ENCODE results near the gene RASGRF2. TPM values are rescaled to one million over a fixed set of nuclear protein-coding genes. Genes with fewer than 3 reads are reported as not detected.

Gene RASGRF2
- total and polyA plus RNA-seq, 2 of the 13 experiments (the other 11 are each of a cell fraction or from before 2014, with no cell fraction given) = 23.6 to 29.0 TPM

DNA sequence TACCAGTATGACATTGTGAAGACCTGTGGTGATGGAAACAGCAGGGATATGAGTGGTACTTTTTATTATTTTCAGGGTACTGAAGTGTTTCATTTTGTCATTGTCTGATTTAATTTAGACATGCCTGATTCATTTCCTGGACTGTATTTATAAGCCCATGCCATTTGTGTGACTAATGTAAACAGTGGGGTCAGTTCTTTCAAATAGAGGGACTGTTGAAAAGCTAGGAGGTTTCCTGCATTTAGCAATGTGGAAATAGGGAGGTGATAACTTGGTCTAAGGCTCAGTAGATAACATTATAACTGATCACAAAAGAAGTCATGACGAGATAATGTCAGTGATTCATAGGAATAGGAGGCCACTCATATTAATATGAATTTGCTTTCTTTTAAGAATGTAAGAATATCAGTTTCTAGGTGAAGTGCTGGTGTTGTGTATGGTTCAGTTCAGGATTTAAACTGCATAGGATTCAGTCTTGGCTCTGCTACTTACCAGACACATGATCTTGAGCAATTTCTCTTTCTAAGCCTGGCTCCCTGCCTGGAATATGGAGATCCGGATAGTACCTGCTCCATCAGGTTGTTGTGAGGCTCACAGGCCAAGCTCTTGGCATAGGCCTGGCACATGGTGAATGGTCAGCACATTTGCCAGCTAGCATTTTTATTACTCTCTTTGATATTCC is 7.5 kb downstream of the RASGRF2 start (continued):
- TF ChIP-seq, protein P1, sequence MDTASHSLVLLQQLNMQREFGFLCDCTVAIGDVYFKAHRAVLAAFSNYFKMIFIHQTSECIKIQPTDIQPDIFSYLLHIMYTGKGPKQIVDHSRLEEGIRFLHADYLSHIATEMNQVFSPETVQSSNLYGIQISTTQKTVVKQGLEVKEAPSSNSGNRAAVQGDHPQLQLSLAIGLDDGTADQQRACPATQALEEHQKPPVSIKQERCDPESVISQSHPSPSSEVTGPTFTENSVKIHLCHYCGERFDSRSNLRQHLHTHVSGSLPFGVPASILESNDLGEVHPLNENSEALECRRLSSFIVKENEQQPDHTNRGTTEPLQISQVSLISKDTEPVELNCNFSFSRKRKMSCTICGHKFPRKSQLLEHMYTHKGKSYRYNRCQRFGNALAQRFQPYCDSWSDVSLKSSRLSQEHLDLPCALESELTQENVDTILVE (CRISPR knock-in tag; IDR thresholded peaks at IDR 0.05) = no peak
- TF ChIP-seq ZEB1 (IDR thresholded peaks at IDR 0.05; ENCODE audit: insufficient replicate concordance, low read depth) (no peak), ZNF607 (CRISPR knock-in tag; IDR thresholded peaks at IDR 0.05; ENCODE audit: borderline replicate concordance) (no peak), JUND (CRISPR knock-in tag; IDR thresholded peaks at IDR 0.05) (0 out of 2 replicates have a peak, but pooled peaks have one; percentile 23), ZNF354B (CRISPR knock-in tag; IDR thresholded peaks at IDR 0.05) (no peak), ZNF615 (CRISPR knock-in tag; IDR thresholded peaks at IDR 0.05; ENCODE audit: borderline replicate concordance) (no peak), ZNF317 (CRISPR knock-in tag; IDR thresholded peaks at IDR 0.05) (no peak), TCF7 (IDR thresholded peaks at IDR 0.05; ENCODE audit: low read depth) (peak; percentile 41; the same call in 1 of the 2 replicates), ISL2 (CRISPR knock-in tag; IDR thresholded peaks at IDR 0.05) (peak; percentile 67; the same call in 1 of the 2 replicates), ELF3 (CRISPR knock-in tag; IDR thresholded peaks at IDR 0.05) (peak; percentile 83), BRCA1 (CRISPR knock-in tag; IDR thresholded peaks at IDR 0.05) (no peak), RARA (CRISPR knock-in tag; IDR thresholded peaks at IDR 0.05) (peak; percentile 50), ZNF557 (CRISPR knock-in tag; IDR thresholded peaks at IDR 0.05) (no peak), ZBTB8A (CRISPR knock-in tag; IDR thresholded peaks at IDR 0.05; ENCODE audit: borderline replicate concordance, low read depth) (no peak), STAT5B (CRISPR knock-in tag; IDR thresholded peaks at IDR 0.05) (no peak), ZNF83 (CRISPR knock-in tag; IDR thresholded peaks at IDR 0.05; ENCODE audit: borderline replicate concordance) (no peak), SOX5 (CRISPR knock-in tag; IDR thresholded peaks at IDR 0.05; ENCODE audit: borderline replicate concordance) (peak; percentile 78; the same call in 1 of the 2 replicates), TARDBP (CRISPR knock-in tag; IDR thresholded peaks at IDR 0.05) (no peak)
- TF ChIP-seq, protein P2, sequence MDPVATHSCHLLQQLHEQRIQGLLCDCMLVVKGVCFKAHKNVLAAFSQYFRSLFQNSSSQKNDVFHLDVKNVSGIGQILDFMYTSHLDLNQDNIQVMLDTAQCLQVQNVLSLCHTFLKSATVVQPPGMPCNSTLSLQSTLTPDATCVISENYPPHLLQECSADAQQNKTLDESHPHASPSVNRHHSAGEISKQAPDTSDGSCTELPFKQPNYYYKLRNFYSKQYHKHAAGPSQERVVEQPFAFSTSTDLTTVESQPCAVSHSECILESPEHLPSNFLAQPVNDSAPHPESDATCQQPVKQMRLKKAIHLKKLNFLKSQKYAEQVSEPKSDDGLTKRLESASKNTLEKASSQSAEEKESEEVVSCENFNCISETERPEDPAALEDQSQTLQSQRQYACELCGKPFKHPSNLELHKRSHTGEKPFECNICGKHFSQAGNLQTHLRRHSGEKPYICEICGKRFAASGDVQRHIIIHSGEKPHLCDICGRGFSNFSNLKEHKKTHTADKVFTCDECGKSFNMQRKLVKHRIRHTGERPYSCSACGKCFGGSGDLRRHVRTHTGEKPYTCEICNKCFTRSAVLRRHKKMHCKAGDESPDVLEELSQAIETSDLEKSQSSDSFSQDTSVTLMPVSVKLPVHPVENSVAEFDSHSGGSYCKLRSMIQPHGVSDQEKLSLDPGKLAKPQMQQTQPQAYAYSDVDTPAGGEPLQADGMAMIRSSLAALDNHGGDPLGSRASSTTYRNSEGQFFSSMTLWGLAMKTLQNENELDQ (CRISPR knock-in tag; IDR thresholded peaks at IDR 0.05; ENCODE audit: borderline replicate concordance) = no peak
- TF ChIP-seq, protein P3, sequence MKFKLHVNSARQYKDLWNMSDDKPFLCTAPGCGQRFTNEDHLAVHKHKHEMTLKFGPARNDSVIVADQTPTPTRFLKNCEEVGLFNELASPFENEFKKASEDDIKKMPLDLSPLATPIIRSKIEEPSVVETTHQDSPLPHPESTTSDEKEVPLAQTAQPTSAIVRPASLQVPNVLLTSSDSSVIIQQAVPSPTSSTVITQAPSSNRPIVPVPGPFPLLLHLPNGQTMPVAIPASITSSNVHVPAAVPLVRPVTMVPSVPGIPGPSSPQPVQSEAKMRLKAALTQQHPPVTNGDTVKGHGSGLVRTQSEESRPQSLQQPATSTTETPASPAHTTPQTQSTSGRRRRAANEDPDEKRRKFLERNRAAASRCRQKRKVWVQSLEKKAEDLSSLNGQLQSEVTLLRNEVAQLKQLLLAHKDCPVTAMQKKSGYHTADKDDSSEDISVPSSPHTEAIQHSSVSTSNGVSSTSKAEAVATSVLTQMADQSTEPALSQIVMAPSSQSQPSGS (CRISPR knock-in tag; IDR thresholded peaks at IDR 0.05) = no peak
- TF ChIP-seq, protein P4, sequence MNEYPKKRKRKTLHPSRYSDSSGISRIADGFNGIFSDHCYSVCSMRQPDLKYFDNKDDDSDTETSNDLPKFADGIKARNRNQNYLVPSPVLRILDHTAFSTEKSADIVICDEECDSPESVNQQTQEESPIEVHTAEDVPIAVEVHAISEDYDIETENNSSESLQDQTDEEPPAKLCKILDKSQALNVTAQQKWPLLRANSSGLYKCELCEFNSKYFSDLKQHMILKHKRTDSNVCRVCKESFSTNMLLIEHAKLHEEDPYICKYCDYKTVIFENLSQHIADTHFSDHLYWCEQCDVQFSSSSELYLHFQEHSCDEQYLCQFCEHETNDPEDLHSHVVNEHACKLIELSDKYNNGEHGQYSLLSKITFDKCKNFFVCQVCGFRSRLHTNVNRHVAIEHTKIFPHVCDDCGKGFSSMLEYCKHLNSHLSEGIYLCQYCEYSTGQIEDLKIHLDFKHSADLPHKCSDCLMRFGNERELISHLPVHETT (CRISPR knock-in tag; conservative IDR thresholded peaks at IDR 0.05) = no peak
- TF ChIP-seq, protein P5, sequence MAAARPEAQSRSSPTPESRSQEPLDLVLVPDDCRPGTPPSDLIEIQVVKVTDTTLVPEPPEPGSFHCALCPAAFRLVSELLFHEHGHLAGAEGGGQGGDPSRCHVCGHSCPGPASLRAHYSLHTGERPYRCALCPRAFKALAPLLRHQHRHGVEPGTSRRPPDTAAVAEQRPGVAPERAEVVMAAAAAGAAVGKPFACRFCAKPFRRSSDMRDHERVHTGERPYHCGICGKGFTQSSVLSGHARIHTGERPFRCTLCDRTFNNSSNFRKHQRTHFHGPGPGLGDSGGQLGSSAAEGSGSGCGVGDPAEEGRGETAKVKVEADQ (CRISPR knock-in tag; IDR thresholded peaks at IDR 0.05; ENCODE audit: borderline replicate concordance) = no peak

Measured in HepG2 (cell line).